Neural cell (in vitro differentiated cells): ENCODE data around the gene RBM4B. TPM values are rescaled to one million over a fixed set of nuclear protein-coding genes. Genes with fewer than 3 reads are reported as not detected.

Experiments
- H2AFZ ChIP-seq: fragments of 200-600, 300-800 bp; sonication (generic), shearing (Covaris generic); 2 replicates; pipeline ENCODE4 v1.6.0; 2014; ENCODE audit warnings: low read depth, mild to moderate bottlenecking, antibody characterized with exemption, low read length, moderate library complexity
- H3F3A ChIP-seq: fragments of 200-600 bp; shearing (Covaris generic); 2 replicates; pipeline ENCODE4 v1.6.1; 2016; ENCODE audit warnings: mild to moderate bottlenecking, moderate library complexity, mixed read lengths, antibody characterized with exemption, low read length; ENCODE audit not compliant: insufficient read depth, poor library complexity, severe bottlenecking
- H3K27ac ChIP-seq: fragments of 200-600, 300-800 bp; sonication (generic), shearing (Covaris generic); 2 replicates; pipeline ENCODE4 v1.5.1; 2014; ENCODE audit warnings: mild to moderate bottlenecking, low read length, moderate library complexity
- H3K27me3 ChIP-seq: fragments of 300-800, 200-600 bp; sonication (generic), shearing (Covaris generic); 2 replicates; pipeline ENCODE4 v1.6.0; 2014; ENCODE audit warnings: mild to moderate bottlenecking, low read depth, low read length, moderate library complexity; ENCODE audit not compliant: insufficient read depth
- H3K36me3 ChIP-seq: fragments of 300-800, 200-600 bp; sonication (generic), shearing (Covaris generic); 2 replicates; pipeline ENCODE4 v1.5.1; 2014; ENCODE audit warnings: mild to moderate bottlenecking, antibody characterized with exemption, low read length, moderate library complexity; ENCODE audit not compliant: insufficient read depth
- H3K4me2 ChIP-seq: fragments of 300-800, 200-600 bp; sonication (generic), shearing (Covaris generic); 2 replicates; pipeline ENCODE4 v1.6.0; 2014; ENCODE audit warnings: mild to moderate bottlenecking, low read length
- H3K4me3 ChIP-seq: fragments of 300-800, 200-600 bp; sonication (generic), shearing (Covaris generic); 2 replicates; pipeline ENCODE4 v1.5.1; 2014; ENCODE audit warnings: mild to moderate bottlenecking, low read length, moderate library complexity
- H3K79me2 ChIP-seq: fragments of 200-600 bp; shearing (Covaris generic); replicated peaks from 2 replicates; pipeline ENCODE4 v1.6.0; 2014; ENCODE audit warnings: mild to moderate bottlenecking, low read length, moderate library complexity; ENCODE audit not compliant: insufficient read depth
- H3K9ac ChIP-seq: fragments of 300-800, 200-600 bp; sonication (generic), shearing (Covaris generic); 2 replicates; pipeline ENCODE4 v1.6.1; 2016; ENCODE audit warnings: mild to moderate bottlenecking, low read length, mixed read lengths
- H3K9me2 ChIP-seq: fragments of 200-600 bp; shearing (Covaris generic); 2 replicates; pipeline ENCODE4 v1.6.1; 2016; ENCODE audit warnings: mild to moderate bottlenecking, low read length, mixed read lengths; ENCODE audit not compliant: insufficient read depth
- H3K9me3 ChIP-seq: fragments of 200-600, 300-800 bp; sonication (generic), shearing (Covaris generic); 2 replicates; pipeline ENCODE4 v1.6.1; 2016; ENCODE audit warnings: mild to moderate bottlenecking, mixed run types, low read length, moderate library complexity, mixed read lengths
- H4K20me1 ChIP-seq: fragments of 200-600 bp; shearing (Covaris generic); 2 replicates; pipeline ENCODE4 v1.6.1; 2016; ENCODE audit warnings: mild to moderate bottlenecking, mixed run types; ENCODE audit not compliant: insufficient read depth
- EP300 ChIP-seq: fragments of 450-650 bp; conservative IDR thresholded peaks from 2 replicates; pipeline ENCODE4 v1.6.1; 2014; ENCODE audit warnings: antibody characterized with exemption, mild to moderate bottlenecking, moderate library complexity; ENCODE audit not compliant: poor library complexity, severe bottlenecking
- EZH2 ChIP-seq: fragments of 200-600, 300-800 bp; shearing (Covaris generic), sonication (generic); IDR thresholded peaks from 2 replicates; pipeline ENCODE4 v1.6.1; 2014; ENCODE audit warnings: antibody characterized with exemption, low read length, borderline replicate concordance, mild to moderate bottlenecking; ENCODE audit not compliant: insufficient read depth, poor library complexity, severe bottlenecking
- MXI1 ChIP-seq: fragments of 450-650 bp; conservative IDR thresholded peaks from 2 replicates; pipeline ENCODE4 v1.6.1; 2014; ENCODE audit warnings: antibody characterized with exemption, mild to moderate bottlenecking; ENCODE audit not compliant: poor library complexity, severe bottlenecking
- POLR2AphosphoS5 ChIP-seq: IDR thresholded peaks from 2 replicates; pipeline ENCODE4 v1.6.1; 2012
- RAD21 ChIP-seq: fragments of 450-650 bp; conservative IDR thresholded peaks from 2 replicates; pipeline ENCODE4 v1.6.1; 2014; ENCODE audit warnings: antibody characterized with exemption, mild to moderate bottlenecking, moderate library complexity
- SMC3 ChIP-seq: fragments of 450-650 bp; conservative IDR thresholded peaks from 2 replicates; pipeline ENCODE4 v1.6.1; 2014; ENCODE audit warnings: antibody characterized with exemption, mild to moderate bottlenecking, moderate library complexity; ENCODE audit not compliant: poor library complexity
- TAF1 ChIP-seq: IDR thresholded peaks from 2 replicates; pipeline ENCODE4 v1.6.1; 2012; ENCODE audit warnings: low read depth
- polyA plus RNA-seq: library from polyadenylated mRNA; depleted of rRNA; stranded (reverse); fragments of >200 nt; gene quantifications from 2 replicates; pipeline ENCODE4 v1.2.3, GENCODE V29; 2014
- TF ChIP-seq, protein P1 (sequence below): fragments of 450-650 bp; IDR thresholded peaks from 2 replicates; pipeline ENCODE4 v1.5.1; 2014; ENCODE audit warnings: antibody characterized with exemption, mild to moderate bottlenecking, moderate library complexity; ENCODE audit not compliant: poor library complexity, severe bottlenecking
- TF ChIP-seq, protein P2 (sequence below): IDR thresholded peaks from 2 replicates; pipeline ENCODE4 v1.6.1; 2012; ENCODE audit warnings: borderline replicate concordance

Gene RBM4B
- polyA plus RNA-seq, 1 donor from 2014 or later, result 197 TPM

DNA sequence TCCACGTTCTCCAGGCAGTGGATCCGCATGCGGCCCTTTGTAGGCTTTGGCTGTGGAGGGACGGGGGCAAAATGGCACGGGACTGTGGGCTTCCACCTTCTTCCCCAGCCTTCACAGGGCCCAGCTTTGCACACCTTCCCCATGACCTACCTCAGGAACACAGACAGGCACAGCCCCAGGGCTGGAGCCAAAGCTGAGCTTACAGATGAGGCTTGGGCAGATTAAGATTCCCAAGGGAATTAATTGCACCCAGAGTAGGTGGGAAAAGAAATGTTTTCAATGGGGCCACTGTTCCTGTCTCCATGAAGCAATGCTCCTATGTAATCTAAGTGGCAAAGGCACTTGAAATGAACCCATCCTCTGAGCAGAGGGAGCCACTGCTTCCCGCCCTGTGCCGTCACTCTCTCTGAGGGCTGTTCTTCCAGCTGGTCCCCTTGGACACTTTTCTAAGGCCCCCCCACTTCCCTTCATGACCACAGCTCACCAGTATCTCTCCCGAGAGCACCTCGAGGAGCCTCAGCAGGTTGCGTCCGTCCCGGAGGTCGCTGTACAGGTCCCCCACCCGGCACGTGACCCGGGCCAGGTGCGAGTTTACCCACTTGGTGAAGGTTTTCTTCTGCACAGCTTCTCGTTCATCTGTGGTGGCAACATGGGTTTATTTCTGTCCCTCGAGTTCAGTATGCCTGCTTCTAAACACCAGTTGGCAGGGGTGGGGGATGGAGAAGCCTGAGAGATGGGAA lies 37.8 kb upstream of the RBM4B start:
- no peaks in the 10 kb centered on the region for H3K9me3 ChIP-seq
- no peaks in the 10 kb centered on the region for H3K27me3 ChIP-seq
- H3K9ac ChIP-seq, result no peak overlapping the region
- peaks cover 6% of the 10 kb centered on the region for H3K79me2 ChIP-seq
- no peak overlapping the region for H3K4me2 ChIP-seq
- no peak overlapping the region for H3K27ac ChIP-seq
- no peak for TF ChIP-seq EZH2
- no peak for TF ChIP-seq TAF1
- TF ChIP-seq MXI1, result no peak
- TF ChIP-seq, protein P1, sequence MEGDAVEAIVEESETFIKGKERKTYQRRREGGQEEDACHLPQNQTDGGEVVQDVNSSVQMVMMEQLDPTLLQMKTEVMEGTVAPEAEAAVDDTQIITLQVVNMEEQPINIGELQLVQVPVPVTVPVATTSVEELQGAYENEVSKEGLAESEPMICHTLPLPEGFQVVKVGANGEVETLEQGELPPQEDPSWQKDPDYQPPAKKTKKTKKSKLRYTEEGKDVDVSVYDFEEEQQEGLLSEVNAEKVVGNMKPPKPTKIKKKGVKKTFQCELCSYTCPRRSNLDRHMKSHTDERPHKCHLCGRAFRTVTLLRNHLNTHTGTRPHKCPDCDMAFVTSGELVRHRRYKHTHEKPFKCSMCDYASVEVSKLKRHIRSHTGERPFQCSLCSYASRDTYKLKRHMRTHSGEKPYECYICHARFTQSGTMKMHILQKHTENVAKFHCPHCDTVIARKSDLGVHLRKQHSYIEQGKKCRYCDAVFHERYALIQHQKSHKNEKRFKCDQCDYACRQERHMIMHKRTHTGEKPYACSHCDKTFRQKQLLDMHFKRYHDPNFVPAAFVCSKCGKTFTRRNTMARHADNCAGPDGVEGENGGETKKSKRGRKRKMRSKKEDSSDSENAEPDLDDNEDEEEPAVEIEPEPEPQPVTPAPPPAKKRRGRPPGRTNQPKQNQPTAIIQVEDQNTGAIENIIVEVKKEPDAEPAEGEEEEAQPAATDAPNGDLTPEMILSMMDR, result no peak
- TF ChIP-seq RAD21, result no peak
- TF ChIP-seq POLR2AphosphoS5, result no peak
- TF ChIP-seq SMC3, result no peak
- H3K36me3 ChIP-seq, result peaks cover 9% of the 10 kb centered on the region
- H4K20me1 ChIP-seq, result no peaks in the 10 kb centered on the region
- H3K4me3 ChIP-seq, result no peak overlapping the region
- no peaks in the 10 kb centered on the region for H3K9me2 ChIP-seq
- no peak overlapping the region for H2AFZ ChIP-seq
- no peaks in the 10 kb centered on the region for H3F3A ChIP-seq

DNA sequence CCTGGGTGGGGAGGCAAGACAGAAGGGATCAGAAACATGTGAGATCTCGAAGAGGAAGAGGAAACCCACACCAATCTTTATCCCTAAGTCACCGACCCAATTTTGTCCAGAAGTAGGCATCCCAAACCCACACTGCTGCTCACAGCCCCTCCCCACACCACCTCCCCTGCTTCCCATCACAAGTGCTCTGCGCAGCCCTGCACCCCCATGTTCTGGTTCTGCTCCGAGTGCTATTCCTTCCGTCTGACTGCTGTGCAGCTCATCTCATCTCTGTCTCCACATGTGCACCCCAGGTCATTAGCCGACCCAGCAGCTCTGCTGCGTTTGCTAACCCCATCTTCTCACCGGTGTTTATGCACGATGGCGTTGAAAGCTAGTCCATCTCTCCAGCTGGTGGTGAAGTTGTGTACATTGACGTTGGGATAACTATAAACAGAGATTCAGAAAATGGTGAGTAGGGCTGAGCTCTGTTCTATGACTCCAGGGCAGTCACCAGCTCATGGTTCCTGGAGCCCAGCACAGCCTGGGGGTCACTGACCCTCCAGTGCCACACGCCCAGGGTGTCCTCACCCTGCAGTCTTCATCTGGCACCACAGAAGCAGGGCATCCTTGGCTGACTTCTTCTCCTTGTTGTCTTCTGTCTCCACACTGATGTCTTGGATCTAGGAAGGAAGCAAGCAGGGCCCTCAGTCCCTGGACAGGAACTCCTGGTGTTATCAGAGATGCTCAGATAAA lies 36.2 kb upstream of the RBM4B start:
- H3K27ac ChIP-seq, result no peak overlapping the region
- H3K27me3 ChIP-seq, result no peaks in the 10 kb centered on the region
- no peaks in the 10 kb centered on the region for H4K20me1 ChIP-seq
- peaks cover 9% of the 10 kb centered on the region for H3K36me3 ChIP-seq
- no peaks in the 10 kb centered on the region for H3K9me3 ChIP-seq
- H3K4me2 ChIP-seq, result no peak overlapping the region
- H3K9me2 ChIP-seq, result no peaks in the 10 kb centered on the region
- no peak overlapping the region for H2AFZ ChIP-seq
- no peaks in the 10 kb centered on the region for H3F3A ChIP-seq
- H3K9ac ChIP-seq, result no peak overlapping the region
- TF ChIP-seq EP300 (no peak), TAF1 (no peak), RAD21 (no peak), POLR2AphosphoS5 (no peak), EZH2 (no peak), SMC3 (no peak), MXI1 (no peak)
- TF ChIP-seq, protein P1, result no peak
- TF ChIP-seq, protein P2, sequence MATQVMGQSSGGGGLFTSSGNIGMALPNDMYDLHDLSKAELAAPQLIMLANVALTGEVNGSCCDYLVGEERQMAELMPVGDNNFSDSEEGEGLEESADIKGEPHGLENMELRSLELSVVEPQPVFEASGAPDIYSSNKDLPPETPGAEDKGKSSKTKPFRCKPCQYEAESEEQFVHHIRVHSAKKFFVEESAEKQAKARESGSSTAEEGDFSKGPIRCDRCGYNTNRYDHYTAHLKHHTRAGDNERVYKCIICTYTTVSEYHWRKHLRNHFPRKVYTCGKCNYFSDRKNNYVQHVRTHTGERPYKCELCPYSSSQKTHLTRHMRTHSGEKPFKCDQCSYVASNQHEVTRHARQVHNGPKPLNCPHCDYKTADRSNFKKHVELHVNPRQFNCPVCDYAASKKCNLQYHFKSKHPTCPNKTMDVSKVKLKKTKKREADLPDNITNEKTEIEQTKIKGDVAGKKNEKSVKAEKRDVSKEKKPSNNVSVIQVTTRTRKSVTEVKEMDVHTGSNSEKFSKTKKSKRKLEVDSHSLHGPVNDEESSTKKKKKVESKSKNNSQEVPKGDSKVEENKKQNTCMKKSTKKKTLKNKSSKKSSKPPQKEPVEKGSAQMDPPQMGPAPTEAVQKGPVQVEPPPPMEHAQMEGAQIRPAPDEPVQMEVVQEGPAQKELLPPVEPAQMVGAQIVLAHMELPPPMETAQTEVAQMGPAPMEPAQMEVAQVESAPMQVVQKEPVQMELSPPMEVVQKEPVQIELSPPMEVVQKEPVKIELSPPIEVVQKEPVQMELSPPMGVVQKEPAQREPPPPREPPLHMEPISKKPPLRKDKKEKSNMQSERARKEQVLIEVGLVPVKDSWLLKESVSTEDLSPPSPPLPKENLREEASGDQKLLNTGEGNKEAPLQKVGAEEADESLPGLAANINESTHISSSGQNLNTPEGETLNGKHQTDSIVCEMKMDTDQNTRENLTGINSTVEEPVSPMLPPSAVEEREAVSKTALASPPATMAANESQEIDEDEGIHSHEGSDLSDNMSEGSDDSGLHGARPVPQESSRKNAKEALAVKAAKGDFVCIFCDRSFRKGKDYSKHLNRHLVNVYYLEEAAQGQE, result no peak
- peaks cover 2% of the 10 kb centered on the region for H3K79me2 ChIP-seq
- H3K4me3 ChIP-seq, result no peak overlapping the region
